ENCODE measurements around the gene MMAB. TPM values are rescaled to one million over a fixed set of nuclear protein-coding genes. Genes with fewer than 3 reads are reported as not detected.

The MMAB gene
- total RNA-seq, 1 experiment from 2014 or later: 97.6 TPM

DNA sequence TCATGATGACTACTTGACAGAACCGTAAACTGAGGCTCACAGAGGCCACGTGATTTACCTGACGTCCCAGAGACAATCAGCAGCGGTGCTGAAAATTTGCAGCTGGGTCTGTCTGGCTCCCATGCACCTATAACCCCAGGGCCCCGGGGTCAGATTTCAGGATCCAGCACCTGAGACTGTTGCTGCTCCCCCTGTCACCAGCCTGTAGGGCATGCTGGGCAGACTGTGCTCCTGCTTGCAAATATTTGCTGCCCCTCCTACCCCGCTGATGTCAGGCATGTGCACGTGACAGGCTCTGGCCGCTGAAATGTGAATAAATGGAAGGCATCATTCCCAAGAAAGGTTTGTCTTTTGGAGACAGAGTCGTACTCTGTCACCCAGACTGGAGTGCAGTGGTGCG lies 6.0 kb downstream of the MMAB start:
- TF ChIP-seq, protein P1, sequence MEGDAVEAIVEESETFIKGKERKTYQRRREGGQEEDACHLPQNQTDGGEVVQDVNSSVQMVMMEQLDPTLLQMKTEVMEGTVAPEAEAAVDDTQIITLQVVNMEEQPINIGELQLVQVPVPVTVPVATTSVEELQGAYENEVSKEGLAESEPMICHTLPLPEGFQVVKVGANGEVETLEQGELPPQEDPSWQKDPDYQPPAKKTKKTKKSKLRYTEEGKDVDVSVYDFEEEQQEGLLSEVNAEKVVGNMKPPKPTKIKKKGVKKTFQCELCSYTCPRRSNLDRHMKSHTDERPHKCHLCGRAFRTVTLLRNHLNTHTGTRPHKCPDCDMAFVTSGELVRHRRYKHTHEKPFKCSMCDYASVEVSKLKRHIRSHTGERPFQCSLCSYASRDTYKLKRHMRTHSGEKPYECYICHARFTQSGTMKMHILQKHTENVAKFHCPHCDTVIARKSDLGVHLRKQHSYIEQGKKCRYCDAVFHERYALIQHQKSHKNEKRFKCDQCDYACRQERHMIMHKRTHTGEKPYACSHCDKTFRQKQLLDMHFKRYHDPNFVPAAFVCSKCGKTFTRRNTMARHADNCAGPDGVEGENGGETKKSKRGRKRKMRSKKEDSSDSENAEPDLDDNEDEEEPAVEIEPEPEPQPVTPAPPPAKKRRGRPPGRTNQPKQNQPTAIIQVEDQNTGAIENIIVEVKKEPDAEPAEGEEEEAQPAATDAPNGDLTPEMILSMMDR (conservative IDR thresholded peaks at IDR 0.05; ENCODE audit: low read depth, low read length): no peak
- no peak for TF ChIP-seq EZH2 (IDR thresholded peaks at IDR 0.05; ENCODE audit: borderline replicate concordance, low read depth, low read length, poor library complexity, severe bottlenecking)
- CTCF ChIA-PET: no interaction called here

DNA sequence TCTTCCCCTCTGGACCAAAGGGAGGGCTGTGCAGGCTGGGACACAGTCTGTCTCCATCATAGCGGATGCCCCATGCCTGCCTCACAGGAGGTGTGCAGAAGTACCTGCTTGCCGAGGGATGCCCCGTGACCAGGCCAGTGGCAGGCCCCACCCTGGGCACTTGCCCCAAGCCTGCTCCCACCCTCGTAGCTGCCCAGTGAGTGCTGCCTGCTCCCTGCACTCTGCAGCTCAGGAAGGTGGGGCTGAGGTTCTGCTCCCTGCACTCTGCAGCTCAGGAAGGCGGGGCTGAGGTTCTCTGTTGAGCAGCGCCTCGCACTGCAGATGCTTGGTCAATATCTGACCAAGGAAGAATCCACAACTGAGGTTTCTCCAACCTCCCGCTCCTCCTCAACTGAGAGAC lies 6.9 kb downstream of the MMAB start:
- POLR2A ChIA-PET (ENCODE audit: low non-redundant PET): no interaction called here
- no peak for TF ChIP-seq EZH2 (IDR thresholded peaks at IDR 0.05; ENCODE audit: borderline replicate concordance, low read depth, low read length, poor library complexity, severe bottlenecking)
- TF ChIP-seq, protein P1 (conservative IDR thresholded peaks at IDR 0.05; ENCODE audit: low read depth, low read length): no peak
- DNase-seq (ENCODE audit: low spot score): no peak
- Histone ChIP-seq H3K4me3 (ENCODE audit: low read depth, low read length, poor library complexity, severe bottlenecking) (no peak overlapping the region), H3K27ac (ENCODE audit: low read depth, low read length, poor library complexity, severe bottlenecking) (no peak overlapping the region), H3K9me3 (ENCODE audit: low read depth, low read length, poor library complexity, severe bottlenecking) (no peaks in the 10 kb centered on the region), H3K4me1 (ENCODE audit: insufficient read depth, low read length, poor library complexity, severe bottlenecking) (no peaks in the 10 kb centered on the region), H3K27me3 (replicated peaks; ENCODE audit: insufficient read depth, low read depth, low read length, poor library complexity) (no peaks in the 10 kb centered on the region), H3K36me3 (ENCODE audit: insufficient read depth, low read length, poor library complexity, severe bottlenecking) (peaks cover 92% of the 10 kb centered on the region)
- intact Hi-C loops (cut with micrococcal nuclease; ENCODE audit: unreplicated experiment): no loop called here
- BruUV-seq (replicated peaks): no TSS peak
- CTCF ChIA-PET: no interaction called here

More for the DNA sequence above, 6.0 kb downstream of the MMAB start:
- no TSS peak for BruUV-seq (replicated peaks)
- Histone ChIP-seq H3K27me3 (replicated peaks; ENCODE audit: insufficient read depth, low read depth, low read length, poor library complexity) (no peaks in the 10 kb centered on the region), H3K27ac (ENCODE audit: low read depth, low read length, poor library complexity, severe bottlenecking) (no peak overlapping the region), H3K4me1 (ENCODE audit: insufficient read depth, low read length, poor library complexity, severe bottlenecking) (no peaks in the 10 kb centered on the region), H3K9me3 (ENCODE audit: low read depth, low read length, poor library complexity, severe bottlenecking) (no peaks in the 10 kb centered on the region), H3K36me3 (ENCODE audit: insufficient read depth, low read length, poor library complexity, severe bottlenecking) (peaks cover 89% of the 10 kb centered on the region), H3K4me3 (ENCODE audit: low read depth, low read length, poor library complexity, severe bottlenecking) (no peak overlapping the region)
- intact Hi-C loops (cut with micrococcal nuclease; ENCODE audit: unreplicated experiment): no loop called here
- DNase-seq (ENCODE audit: low spot score): no peak
- POLR2A ChIA-PET (ENCODE audit: low non-redundant PET): no interaction called here

DNA sequence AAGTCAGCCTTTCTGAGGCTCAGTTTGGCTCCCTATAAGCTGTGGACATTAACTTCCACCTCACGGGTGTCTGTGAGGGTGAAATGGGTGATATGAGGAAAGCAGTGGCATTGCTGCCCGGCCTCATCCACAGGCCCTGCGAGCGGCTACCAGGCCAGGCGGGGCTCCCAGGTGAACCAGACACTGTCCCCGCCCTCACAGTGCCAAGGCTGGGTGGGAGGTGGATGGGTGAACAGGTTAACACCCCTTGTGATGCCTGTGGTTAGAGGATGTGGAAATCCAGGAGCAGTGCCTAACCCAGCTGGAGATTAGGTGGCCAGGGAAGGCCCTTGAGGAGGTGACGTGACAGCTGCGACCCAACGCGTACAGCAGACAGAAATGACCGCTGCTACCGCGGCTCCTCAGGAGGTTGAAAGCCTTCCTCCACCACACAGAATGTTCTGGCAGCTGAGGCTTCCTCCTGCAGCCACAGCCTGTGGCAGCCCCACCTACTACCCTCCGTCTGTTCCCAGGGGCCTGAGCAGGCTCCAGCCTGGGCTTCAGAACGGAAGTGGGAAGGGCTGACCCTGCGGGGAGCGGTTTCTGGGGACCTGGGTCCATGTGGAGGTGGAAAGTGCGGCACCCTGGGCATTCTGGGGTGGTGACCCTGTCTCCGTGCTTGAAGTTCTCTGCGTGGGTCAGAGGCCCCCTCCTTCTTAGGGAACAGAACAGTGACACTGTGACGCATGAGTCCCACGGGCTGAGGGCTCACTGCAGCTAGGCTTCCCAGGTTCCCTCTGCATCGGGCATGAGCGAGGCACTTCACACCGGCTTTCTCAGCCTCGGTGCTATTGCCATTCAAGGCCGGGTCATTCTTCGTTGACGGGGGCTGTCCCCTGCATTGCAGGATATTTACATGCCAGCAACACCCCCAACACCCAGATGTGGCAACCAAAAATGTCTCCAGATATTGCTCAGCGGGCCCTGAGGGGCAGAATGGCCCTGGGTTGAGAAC lies 9.7 kb downstream of the MMAB start:
- no peak for TF ChIP-seq EZH2 (IDR thresholded peaks at IDR 0.05; ENCODE audit: borderline replicate concordance, low read depth, low read length, poor library complexity, severe bottlenecking)
- TF ChIP-seq, protein P1 (conservative IDR thresholded peaks at IDR 0.05; ENCODE audit: low read depth, low read length): no peak
- Histone ChIP-seq H3K27ac (ENCODE audit: low read depth, low read length, poor library complexity, severe bottlenecking) (no peak overlapping the region), H3K4me3 (ENCODE audit: low read depth, low read length, poor library complexity, severe bottlenecking) (no peak overlapping the region), H3K4me1 (ENCODE audit: insufficient read depth, low read length, poor library complexity, severe bottlenecking) (no peaks in the 10 kb centered on the region), H3K9me3 (ENCODE audit: low read depth, low read length, poor library complexity, severe bottlenecking) (no peaks in the 10 kb centered on the region), H3K27me3 (replicated peaks; ENCODE audit: insufficient read depth, low read depth, low read length, poor library complexity) (no peaks in the 10 kb centered on the region), H3K36me3 (ENCODE audit: insufficient read depth, low read length, poor library complexity, severe bottlenecking) (peaks cover 65% of the 10 kb centered on the region)
- POLR2A ChIA-PET (ENCODE audit: low non-redundant PET): no interaction called here
- BruUV-seq (replicated peaks): no TSS peak
- CTCF ChIA-PET: no interaction called here
- DNase-seq (ENCODE audit: low spot score): no peak
- intact Hi-C loops (cut with micrococcal nuclease; ENCODE audit: unreplicated experiment): no loop called here
